ENCODE data around the gene GALNT16.

GALNT16 gene

DNA sequence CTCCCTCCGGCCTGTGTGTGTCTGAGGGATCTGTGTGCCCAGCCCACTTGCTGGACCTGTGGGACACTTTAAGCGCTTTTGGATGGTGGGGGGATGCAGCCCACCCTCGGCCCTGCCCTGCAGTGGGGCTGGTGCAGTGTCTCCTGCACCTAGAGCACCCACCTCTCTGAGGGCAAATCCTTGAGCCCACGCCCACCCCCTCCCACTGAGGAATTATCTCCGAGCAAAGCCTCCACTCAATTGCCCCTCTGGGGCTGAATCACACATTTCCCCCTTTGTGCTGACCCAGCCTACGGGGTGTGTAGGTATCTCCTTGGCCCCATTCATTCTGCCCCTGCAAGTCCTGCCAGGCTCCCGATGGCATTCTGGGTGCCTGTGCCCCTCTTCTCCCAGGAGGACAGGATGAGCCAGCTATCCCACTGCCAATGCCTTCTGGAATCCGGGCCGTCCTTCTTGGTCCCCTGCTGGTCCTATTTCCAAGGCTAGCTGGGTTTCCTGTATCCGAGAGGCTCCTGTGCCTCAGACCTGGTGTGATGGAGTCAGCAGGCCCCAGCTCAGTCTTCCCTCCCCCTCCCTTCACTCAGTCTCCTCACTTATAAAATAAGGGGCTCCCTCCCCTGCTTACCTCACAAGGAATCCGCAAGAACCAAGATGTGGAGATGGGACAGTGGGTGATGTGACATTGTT, 89.3 kb downstream of the GALNT16 start:
- ChIA-PET POLR2A (no interaction called here), CTCF (interaction anchor here (2.0 kb wide), 1 partner anchor 110 kb away, joined by 7 read pairs; no protein-coding TSS in a partner anchor)
- TF ChIP-seq, protein P1, sequence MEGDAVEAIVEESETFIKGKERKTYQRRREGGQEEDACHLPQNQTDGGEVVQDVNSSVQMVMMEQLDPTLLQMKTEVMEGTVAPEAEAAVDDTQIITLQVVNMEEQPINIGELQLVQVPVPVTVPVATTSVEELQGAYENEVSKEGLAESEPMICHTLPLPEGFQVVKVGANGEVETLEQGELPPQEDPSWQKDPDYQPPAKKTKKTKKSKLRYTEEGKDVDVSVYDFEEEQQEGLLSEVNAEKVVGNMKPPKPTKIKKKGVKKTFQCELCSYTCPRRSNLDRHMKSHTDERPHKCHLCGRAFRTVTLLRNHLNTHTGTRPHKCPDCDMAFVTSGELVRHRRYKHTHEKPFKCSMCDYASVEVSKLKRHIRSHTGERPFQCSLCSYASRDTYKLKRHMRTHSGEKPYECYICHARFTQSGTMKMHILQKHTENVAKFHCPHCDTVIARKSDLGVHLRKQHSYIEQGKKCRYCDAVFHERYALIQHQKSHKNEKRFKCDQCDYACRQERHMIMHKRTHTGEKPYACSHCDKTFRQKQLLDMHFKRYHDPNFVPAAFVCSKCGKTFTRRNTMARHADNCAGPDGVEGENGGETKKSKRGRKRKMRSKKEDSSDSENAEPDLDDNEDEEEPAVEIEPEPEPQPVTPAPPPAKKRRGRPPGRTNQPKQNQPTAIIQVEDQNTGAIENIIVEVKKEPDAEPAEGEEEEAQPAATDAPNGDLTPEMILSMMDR (IDR thresholded peaks at IDR 0.05; ENCODE audit: control extremely low read depth, extremely low read depth, low read depth, missing control alignments), result no peak

DNA sequence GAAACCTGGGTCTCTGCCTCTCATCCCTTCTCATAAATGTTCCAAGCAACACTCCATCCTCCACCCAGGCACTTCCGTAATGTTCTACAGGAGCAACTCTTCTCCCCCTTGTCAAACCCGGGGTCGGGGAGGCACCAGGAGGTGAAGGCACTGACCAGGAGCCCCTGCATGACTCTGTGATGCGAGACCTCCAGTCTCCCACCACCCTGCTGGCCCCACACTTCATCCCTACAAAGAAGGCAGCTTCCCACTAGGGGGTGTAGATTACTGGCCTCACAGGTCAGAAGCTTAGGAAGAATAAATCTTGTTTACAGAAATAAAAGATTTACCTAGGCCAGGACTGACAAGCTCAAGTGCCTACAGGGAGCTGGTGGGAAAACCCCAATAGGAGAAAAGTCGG, 90.9 kb downstream of the GALNT16 start:
- TF ChIP-seq, protein P1 (IDR thresholded peaks at IDR 0.05; ENCODE audit: control extremely low read depth, extremely low read depth, low read depth, missing control alignments), result no peak
- ChIA-PET POLR2A (interaction anchor here (1.1 to 1.2 kb wide), 2 partner anchors 11 to 38 kb away, joined by 4 to 5 read pairs; no protein-coding TSS in a partner anchor), CTCF (interaction anchor here (0.7 to 2.0 kb wide), 7 partner anchors 9 to 109 kb away, joined by 3 to 9 read pairs (median 3); no protein-coding TSS in a partner anchor)
- DNase-seq (ENCODE audit: extremely low spot score), result no peak

More for the DNA sequence above, 89.3 kb downstream of the GALNT16 start:
- no peak for DNase-seq (ENCODE audit: extremely low spot score)

DNA sequence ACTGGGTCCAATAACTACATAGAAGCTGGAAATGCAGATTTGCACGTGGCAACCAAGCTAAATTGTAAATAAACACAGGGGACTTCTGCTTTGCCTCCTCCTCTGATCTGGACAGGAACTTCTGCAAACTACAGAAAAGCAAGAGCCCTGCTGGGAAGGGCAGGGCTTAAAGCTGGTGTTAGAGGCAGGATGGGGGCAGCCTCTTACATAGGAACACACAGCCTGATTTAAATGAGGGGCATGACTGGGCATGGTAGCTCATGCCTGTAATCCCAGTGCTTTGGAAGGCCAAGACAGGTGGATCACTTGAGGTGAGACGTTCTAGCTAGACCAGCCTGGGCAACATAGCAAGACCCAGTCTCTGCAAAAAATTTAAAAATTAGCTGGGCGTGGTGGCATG, 91.4 kb downstream of the GALNT16 start:
- DNase-seq (ENCODE audit: extremely low spot score), result no peak
- CTCF ChIA-PET, result interaction anchor here (0.7 to 2.0 kb wide), 8 partner anchors 8 to 109 kb away, joined by 3 to 9 read pairs (median 4); no protein-coding TSS in a partner anchor
- POLR2A ChIA-PET, result interaction anchor here (1.1 to 1.2 kb wide), 2 partner anchors 11 to 38 kb away, joined by 4 to 5 read pairs; no protein-coding TSS in a partner anchor
- TF ChIP-seq, protein P1 (IDR thresholded peaks at IDR 0.05; ENCODE audit: control extremely low read depth, extremely low read depth, low read depth, missing control alignments), result no peak

DNA sequence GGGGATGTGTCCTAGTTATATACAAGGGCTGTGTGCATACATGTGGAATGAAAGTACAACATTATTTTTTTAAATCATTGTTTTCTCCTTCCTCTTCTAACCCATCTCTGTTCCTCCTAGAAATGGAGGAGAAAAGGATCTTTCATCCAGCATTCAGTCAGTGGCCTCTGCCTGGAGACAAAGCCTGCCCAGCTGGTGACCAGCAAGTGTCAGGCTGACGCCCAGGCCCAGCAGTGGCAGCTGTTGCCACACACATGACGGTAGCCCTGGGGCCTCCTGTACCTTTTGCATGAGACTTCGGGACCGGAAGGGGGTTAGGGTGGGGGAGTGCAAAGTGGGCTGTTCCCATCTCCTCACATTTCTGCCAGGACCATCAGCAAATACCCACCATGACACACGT, 92.0 kb downstream of the GALNT16 start:
- ChIA-PET POLR2A (interaction anchor here (1.1 kb wide), 1 partner anchor 10 kb away, joined by 4 read pairs; no protein-coding TSS in a partner anchor), CTCF (interaction anchor here (1.0 to 2.0 kb wide), 6 partner anchors 9 to 109 kb away, joined by 3 to 9 read pairs (median 4); no protein-coding TSS in a partner anchor)

DNA sequence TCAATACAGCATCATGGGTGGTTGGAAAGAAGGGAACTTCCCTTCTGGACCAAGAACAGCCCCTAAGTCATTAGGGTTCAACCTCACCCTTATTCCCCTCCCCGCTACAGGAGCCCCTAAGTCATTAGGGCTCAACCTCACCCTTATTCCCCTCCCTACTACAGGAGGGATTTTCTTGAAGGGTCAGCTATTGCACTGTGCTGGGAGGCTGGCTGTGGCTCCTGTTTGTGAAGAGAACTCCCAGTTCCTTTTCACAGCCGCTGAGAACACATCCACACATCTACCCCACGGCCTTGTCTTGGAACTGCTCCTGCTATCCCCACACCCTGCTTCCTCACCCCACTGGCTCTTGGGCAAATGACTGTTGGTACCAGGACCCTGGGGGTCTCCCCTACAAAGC, 93.2 kb downstream of the GALNT16 start:
- POLR2A ChIA-PET, result no interaction called here
- DNase-seq (ENCODE audit: extremely low spot score), result no peak
- CTCF ChIA-PET, result interaction anchor here (1.4 kb wide), 1 partner anchor 91 kb away, joined by 3 read pairs; no protein-coding TSS in a partner anchor
- TF ChIP-seq, protein P1 (IDR thresholded peaks at IDR 0.05; ENCODE audit: control extremely low read depth, extremely low read depth, low read depth, missing control alignments), result no peak

More for the DNA sequence above, 92.0 kb downstream of the GALNT16 start:
- no peak for DNase-seq (ENCODE audit: extremely low spot score)
- TF ChIP-seq, protein P1 (IDR thresholded peaks at IDR 0.05; ENCODE audit: control extremely low read depth, extremely low read depth, low read depth, missing control alignments), result no peak

DNA sequence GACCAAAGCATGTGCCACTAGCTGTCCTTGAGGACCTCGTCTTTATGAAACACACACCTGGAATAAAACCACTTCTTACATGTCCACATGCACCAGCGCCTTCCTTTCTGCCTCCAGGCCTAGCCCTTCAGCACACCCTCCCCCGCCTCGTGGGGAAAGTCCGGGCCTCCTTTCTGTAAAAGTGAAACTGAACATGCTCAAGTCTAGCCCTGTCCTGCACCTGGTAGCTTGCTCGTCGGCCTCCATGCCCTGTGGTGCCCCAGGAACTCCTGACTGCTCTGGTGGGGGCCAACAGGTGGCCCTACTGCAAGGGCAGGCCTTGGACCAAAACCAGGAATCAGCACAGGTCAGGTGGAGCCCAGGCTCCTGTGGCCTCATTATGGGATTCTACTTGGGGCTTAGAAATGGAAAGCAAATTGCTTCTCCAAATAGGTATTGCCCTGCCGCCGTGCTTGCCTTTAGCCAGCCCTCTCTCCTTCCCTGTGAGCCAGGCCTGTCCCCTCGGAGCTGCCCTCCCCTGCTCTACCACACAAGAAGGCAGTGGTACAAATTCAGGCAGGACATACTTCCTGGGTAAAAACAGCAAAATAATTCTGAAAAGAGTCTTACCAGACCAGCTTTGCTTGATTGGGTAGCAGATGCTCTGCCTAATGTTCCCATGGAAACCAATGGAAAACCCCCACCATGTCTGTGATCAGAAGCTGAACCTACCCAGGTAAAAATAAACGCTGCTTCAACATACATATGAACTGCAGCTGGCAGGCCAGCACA, 94.6 kb downstream of the GALNT16 start:
- TF ChIP-seq, protein P1 (IDR thresholded peaks at IDR 0.05; ENCODE audit: control extremely low read depth, extremely low read depth, low read depth, missing control alignments), result no peak
- peak; percentile 91 for DNase-seq (ENCODE audit: extremely low spot score)
- ChIA-PET CTCF (interaction anchor here (1.0 to 5.3 kb wide), 8 partner anchors 12 to 112 kb away, joined by 3 to 27 read pairs (median 3); no protein-coding TSS in a partner anchor), POLR2A (interaction anchor here (1.7 kb wide), 1 partner anchor 44 kb away, joined by 8 read pairs; the partner anchor contains the start of genes ERH and SLC39A9)
